Caco-2 (cell line): ENCODE data around the gene LYPD5. TPM values are rescaled to one million over a fixed set of nuclear protein-coding genes. Genes with fewer than 3 reads are reported as not detected.

Source experiments
- Bru-seq: library from RNA; stranded (reverse); fragments of 400-500 nt; gene quantifications from one replicate; lab custom pipeline; 2021; lab: Mats Ljungman, UMichigan
- BruChase-seq, 2 experiments: library from RNA; stranded (reverse); fragments of 400-500 nt; gene quantifications; one replicate each; lab custom pipeline; 2021; lab: Mats Ljungman, UMichigan
- BruUV-seq: library from RNA; stranded (reverse); fragments of 400-500 nt; replicated peaks from 2 replicates; lab custom pipeline; 2021; lab: Mats Ljungman, UMichigan
- CTCF ChIA-PET: fragments of 300-600 bp; sonication (Branson Sonifier 250); formaldehyde crosslinking; loops from one replicate; lab custom pipeline; 2022; ENCODE audit warnings: antibody characterized with exemption; lab: Charles Lee
- POLR2A ChIA-PET: fragments of 300-600 bp; sonication (Branson Sonifier 250); formaldehyde crosslinking; loops from one replicate; lab custom pipeline; 2022; ENCODE audit warnings: antibody characterized with exemption; lab: Charles Lee
- DNase-seq, 2 experiments: peaks; one replicate each; pipeline versions ENCODE4 v3.0.0 to v3.0.0-alpha.2; 2020 to 2022
- H3K27me3 ChIP-seq: replicated peaks from 2 replicates; pipeline ENCODE4 v1.6.0; 2011; ENCODE audit warnings: low read length; ENCODE audit not compliant: control insufficient read depth, insufficient read depth
- H3K36me3 ChIP-seq: 2 replicates; pipeline ENCODE4 v1.5.1; 2011; ENCODE audit warnings: low read length; ENCODE audit not compliant: control insufficient read depth, insufficient read depth
- H3K4me1 ChIP-seq: fragments of 250-450 bp; sonication (Bioruptor Pico); 2 replicates; pipeline ENCODE4 v1.5.1; 2020; ENCODE audit warnings: mild to moderate bottlenecking
- H3K4me3 ChIP-seq: 2 replicates; pipeline ENCODE4 v1.5.1; 2011; ENCODE audit warnings: low read depth, mild to moderate bottlenecking, control low read depth, low read length
- H3K9me3 ChIP-seq: fragments of 250-450 bp; sonication (Bioruptor Pico); 2 replicates; pipeline ENCODE4 v1.5.1; 2020; ENCODE audit warnings: mild to moderate bottlenecking, moderate library complexity
- H3K27ac Mint-ChIP-seq: one replicate; pipeline ENCODE4 v1.8.0; 2022; ENCODE audit warnings: mixed read lengths; ENCODE audit not compliant: unreplicated experiment
- H3K27me3 Mint-ChIP-seq: one replicate; pipeline ENCODE4 v1.8.0; 2022; ENCODE audit warnings: mixed read lengths; ENCODE audit not compliant: insufficient read depth, unreplicated experiment
- H3K36me3 Mint-ChIP-seq: one replicate; pipeline ENCODE4 v1.8.0; 2022; ENCODE audit warnings: mild to moderate bottlenecking, mixed read lengths; ENCODE audit not compliant: insufficient read depth, unreplicated experiment
- H3K4me1 Mint-ChIP-seq: one replicate; pipeline ENCODE4 v1.8.0; 2022; ENCODE audit warnings: low read depth, mixed read lengths; ENCODE audit not compliant: unreplicated experiment
- H3K4me3 Mint-ChIP-seq: one replicate; pipeline ENCODE4 v1.8.0; 2022; ENCODE audit warnings: mild to moderate bottlenecking, moderate library complexity, mixed read lengths; ENCODE audit not compliant: unreplicated experiment
- H3K9me3 Mint-ChIP-seq: one replicate; pipeline ENCODE4 v1.8.0; 2022; ENCODE audit warnings: mixed read lengths; ENCODE audit not compliant: unreplicated experiment
- intact Hi-C: fragments of 100-400 bp; cut with micrococcal nuclease; formaldehyde crosslinking; loops from one replicate; pipeline ENCODE4 v1.10.0; 2022; ENCODE audit not compliant: unreplicated experiment
- long read RNA-seq: library from polyadenylated mRNA; stranded (forward); transcript quantifications from one replicate; pipeline ENCODE4 v2.0.0, GENCODE V29; 2022
- total RNA-seq: library from RNA; stranded (reverse); gene quantifications from 2 replicates; pipeline ENCODE4 v1.2.3, GENCODE V29; 2022
- TF ChIP-seq, protein P1 (sequence below), 2 experiments: fragments of 200-600 bp in 1 of 2; IDR thresholded peaks; 1 replicate in 1 of 2; 2 replicates in 1 of 2; pipeline versions ENCODE4 v1.5.1 to v1.8.0; 2011 to 2022; ENCODE audit warnings: antibody characterized with exemption in 1 of 2, control low read depth in 1 of 2, inconsistent platforms in 1 of 2, low read depth in 1 of 2, low read length in 1 of 2, mild to moderate bottlenecking in 1 of 2, moderate library complexity in 1 of 2; ENCODE audit not compliant: insufficient read depth in 1 of 2, severe bottlenecking in 1 of 2, unreplicated experiment in 1 of 2

LYPD5 gene, protein sequence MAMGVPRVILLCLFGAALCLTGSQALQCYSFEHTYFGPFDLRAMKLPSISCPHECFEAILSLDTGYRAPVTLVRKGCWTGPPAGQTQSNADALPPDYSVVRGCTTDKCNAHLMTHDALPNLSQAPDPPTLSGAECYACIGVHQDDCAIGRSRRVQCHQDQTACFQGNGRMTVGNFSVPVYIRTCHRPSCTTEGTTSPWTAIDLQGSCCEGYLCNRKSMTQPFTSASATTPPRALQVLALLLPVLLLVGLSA
- total RNA-seq (0.93 and 0.95 TPM in 2 replicates), Bru-seq, nascent RNA (percentile 12 among the genes with signal in this experiment), BruChase-seq, experiment 1, labeled RNA remaining after a 2-hour chase (percentile 19 among the genes with signal in this experiment), BruChase-seq, experiment 2, labeled RNA remaining after a 6-hour chase (percentile 18 among the genes with signal in this experiment)
- long read RNA-seq, partial matches to known transcripts: 0 of 1 reads
- long read RNA-seq, other reads (novel, unspliced or antisense): 0 of 1 reads

DNA sequence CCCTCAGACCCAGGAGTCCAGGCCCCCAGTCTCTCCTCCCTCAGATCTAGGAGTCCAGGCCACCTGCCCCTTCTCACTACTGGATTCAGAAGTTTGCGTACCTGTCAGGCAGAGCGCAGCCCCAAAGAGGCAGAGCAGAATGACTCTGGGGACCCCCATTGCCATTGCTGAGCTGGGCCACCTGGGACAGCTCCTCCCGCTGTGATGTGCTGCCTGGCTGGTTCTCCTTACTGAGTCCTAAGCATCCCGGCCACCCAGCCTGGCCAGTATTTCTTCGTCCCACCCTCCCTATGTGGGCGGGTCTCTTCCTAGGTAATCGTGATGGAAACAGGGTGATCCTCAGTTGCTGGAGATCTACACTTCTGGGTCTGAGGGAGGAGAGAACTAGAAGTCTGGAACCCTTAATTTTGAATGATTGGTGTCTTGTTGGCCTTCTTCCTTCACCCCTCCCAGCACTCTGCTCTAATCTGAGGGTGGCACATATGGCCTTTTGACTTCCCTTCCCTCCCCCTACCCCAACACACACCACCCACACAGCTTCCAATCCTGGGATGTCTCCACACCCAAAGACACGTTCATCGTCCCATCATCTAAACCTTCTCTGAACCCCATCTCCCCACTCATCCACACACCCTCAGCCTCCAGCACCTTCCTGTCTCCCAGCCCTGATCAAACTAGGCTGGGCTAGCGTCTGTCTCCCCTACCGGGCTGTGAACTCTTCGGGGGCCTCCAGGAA, at the start of gene LYPD5:
Gene LYPD5, minus strand, starts transcription at position 232 of the 736 bp plus-strand sequence. Its CDS starts 67 bp downstream, at position 165.
- Mint-ChIP-seq H3K4me1 (no peaks in the 10 kb centered on the region), H3K27ac (no peak within 1 kb of the TSS), H3K9me3 (no peaks in the 10 kb centered on the region), H3K36me3 (no peaks in the 10 kb centered on the region), H3K27me3 (peaks cover 7% of the 10 kb centered on the region), H3K4me3 (no peak within 1 kb of the TSS)
- Histone ChIP-seq H3K4me3 (no peak within 1 kb of the TSS), H3K4me1 (peaks cover 7% of the 10 kb centered on the region; the same call in 1 of the 2 replicates), H3K27me3 (no peaks in the 10 kb centered on the region; the same call in 1 of the 2 replicates), H3K36me3 (no peaks in the 10 kb centered on the region), H3K9me3 (no peaks in the 10 kb centered on the region)
- intact Hi-C loops: no loop called here
- POLR2A ChIA-PET: no interaction called here
- BruUV-seq: no TSS peak
- CTCF ChIA-PET: no interaction called here
- TF ChIP-seq, protein P1, sequence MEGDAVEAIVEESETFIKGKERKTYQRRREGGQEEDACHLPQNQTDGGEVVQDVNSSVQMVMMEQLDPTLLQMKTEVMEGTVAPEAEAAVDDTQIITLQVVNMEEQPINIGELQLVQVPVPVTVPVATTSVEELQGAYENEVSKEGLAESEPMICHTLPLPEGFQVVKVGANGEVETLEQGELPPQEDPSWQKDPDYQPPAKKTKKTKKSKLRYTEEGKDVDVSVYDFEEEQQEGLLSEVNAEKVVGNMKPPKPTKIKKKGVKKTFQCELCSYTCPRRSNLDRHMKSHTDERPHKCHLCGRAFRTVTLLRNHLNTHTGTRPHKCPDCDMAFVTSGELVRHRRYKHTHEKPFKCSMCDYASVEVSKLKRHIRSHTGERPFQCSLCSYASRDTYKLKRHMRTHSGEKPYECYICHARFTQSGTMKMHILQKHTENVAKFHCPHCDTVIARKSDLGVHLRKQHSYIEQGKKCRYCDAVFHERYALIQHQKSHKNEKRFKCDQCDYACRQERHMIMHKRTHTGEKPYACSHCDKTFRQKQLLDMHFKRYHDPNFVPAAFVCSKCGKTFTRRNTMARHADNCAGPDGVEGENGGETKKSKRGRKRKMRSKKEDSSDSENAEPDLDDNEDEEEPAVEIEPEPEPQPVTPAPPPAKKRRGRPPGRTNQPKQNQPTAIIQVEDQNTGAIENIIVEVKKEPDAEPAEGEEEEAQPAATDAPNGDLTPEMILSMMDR (IDR thresholded peaks at IDR 0.05; ENCODE audit: insufficient read depth in 1 of 2, low read depth in 1 of 2, low read length in 1 of 2, severe bottlenecking in 1 of 2, unreplicated experiment in 1 of 2): no peak
- DNase-seq: no peak

DNA sequence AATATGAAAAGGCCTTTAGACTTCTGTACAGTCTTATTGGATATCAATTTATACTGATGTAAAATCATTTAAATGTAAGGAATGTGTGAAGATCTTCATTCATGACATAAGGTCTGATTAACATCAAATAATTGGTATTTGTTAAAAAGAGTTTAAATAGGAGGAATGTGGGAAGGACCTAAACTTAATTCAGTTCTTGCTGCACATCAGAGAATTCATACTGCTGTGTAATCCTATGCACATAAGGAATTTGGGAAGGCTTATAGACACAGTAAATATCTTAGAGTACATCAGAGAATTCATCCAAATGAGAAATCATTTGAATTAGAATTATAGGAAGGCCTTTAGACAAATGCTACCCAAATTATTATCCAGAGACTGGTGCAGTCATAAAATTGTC, 46.6 kb upstream of the LYPD5 start:
- BruUV-seq: no TSS peak

More for the DNA sequence above, 46.6 kb upstream of the LYPD5 start:
- H3K4me1 ChIP-seq: no peaks in the 10 kb centered on the region
- H3K27me3 ChIP-seq: no peaks in the 10 kb centered on the region
- TF ChIP-seq, protein P1 (IDR thresholded peaks at IDR 0.05; ENCODE audit: insufficient read depth in 1 of 2, low read depth in 1 of 2, low read length in 1 of 2, severe bottlenecking in 1 of 2, unreplicated experiment in 1 of 2): no peak
- no peak overlapping the region for H3K4me3 ChIP-seq
- Mint-ChIP-seq H3K4me3 (no peak overlapping the region), H3K27me3 (no peaks in the 10 kb centered on the region), H3K36me3 (peaks cover 29% of the 10 kb centered on the region), H3K9me3 (peaks cover 55% of the 10 kb centered on the region), H3K4me1 (no peaks in the 10 kb centered on the region), H3K27ac (no peak overlapping the region)
- intact Hi-C loops: no loop called here
- H3K9me3 ChIP-seq: peaks cover 63% of the 10 kb centered on the region
- ChIA-PET POLR2A (no interaction called here), CTCF (no interaction called here)
- no peak for DNase-seq
- H3K36me3 ChIP-seq: peaks cover 1% of the 10 kb centered on the region; the same call in 1 of the 2 replicates
